Keratinocyte (primary cell): ENCODE measurements around the gene RACGAP1. TPM values are rescaled to one million over a fixed set of nuclear protein-coding genes. Genes with fewer than 3 reads are reported as not detected.

Source experiments
- DNase-seq: peaks from one replicate; pipeline ENCODE4 v3.0.0-alpha.2; 2011; ENCODE audit warnings: low read depth, missing footprints, low spot score
- FAIRE-seq: peaks from 2 replicates; lab custom pipeline; 2011; peaks lifted over from hg19 to GRCh38; lab: Jason Lieb, UNC
- H2AFZ ChIP-seq: 2 replicates; pipeline ENCODE4 v1.6.0; 2012; ENCODE audit warnings: low read length, control low read depth, inconsistent platforms; ENCODE audit not compliant: control insufficient read depth
- H3K27ac ChIP-seq: 2 replicates; pipeline ENCODE4 v1.5.1; 2011; ENCODE audit warnings: low read length; ENCODE audit not compliant: control insufficient read depth, insufficient read depth
- H3K27me3 ChIP-seq: 3 replicates; pipeline ENCODE4 v1.6.0; 2011; ENCODE audit warnings: low read length; ENCODE audit not compliant: control insufficient read depth, insufficient read depth; ENCODE audit errors: extremely low read depth
- H3K36me3 ChIP-seq, 2 experiments: 2 replicates in 1 of 2; 3 replicates in 1 of 2; pipeline ENCODE4 v1.5.1; 2011; ENCODE audit warnings: low read length in 2 of 2, mild to moderate bottlenecking in 1 of 2; ENCODE audit not compliant: control insufficient read depth in 2 of 2, insufficient read depth in 2 of 2; ENCODE audit errors: extremely low read depth in 1 of 2
- H3K4me1 ChIP-seq: 3 replicates; pipeline ENCODE4 v1.5.1; 2011; ENCODE audit warnings: low read length; ENCODE audit not compliant: control insufficient read depth, insufficient read depth; ENCODE audit errors: extremely low read depth
- H3K4me2 ChIP-seq: 3 replicates; pipeline ENCODE4 v1.6.0; 2011; ENCODE audit warnings: low read depth, low read length; ENCODE audit not compliant: control insufficient read depth, insufficient read depth; ENCODE audit errors: extremely low read depth
- H3K4me3 ChIP-seq, 3 experiments: fragments of 200-600 bp in 1 of 3; sonication (generic) in 1 of 3; 2 replicates in 2 of 3; 3 replicates in 1 of 3; pipeline ENCODE4 v1.5.1; 2011 to 2016; ENCODE audit warnings: low read length in 3 of 3, mild to moderate bottlenecking in 3 of 3, control low read depth in 2 of 3, inconsistent platforms in 1 of 3, low read depth in 1 of 3, mixed read lengths in 1 of 3, mixed run types in 1 of 3, moderate library complexity in 1 of 3; ENCODE audit not compliant: control insufficient read depth in 2 of 3, insufficient read depth in 2 of 3; ENCODE audit errors: extremely low read depth in 1 of 3
- H3K79me2 ChIP-seq: 2 replicates; pipeline ENCODE4 v1.6.0; 2012; ENCODE audit warnings: low read length; ENCODE audit not compliant: control insufficient read depth, insufficient read depth
- H3K9ac ChIP-seq: 3 replicates; pipeline ENCODE4 v1.6.0; 2011; ENCODE audit warnings: low read length; ENCODE audit not compliant: control insufficient read depth, insufficient read depth; ENCODE audit errors: extremely low read depth
- H3K9me1 ChIP-seq: 3 replicates; pipeline ENCODE4 v1.6.0; 2011; ENCODE audit warnings: low read length; ENCODE audit not compliant: control insufficient read depth, insufficient read depth; ENCODE audit errors: extremely low read depth
- H3K9me3 ChIP-seq: 2 replicates; pipeline ENCODE4 v1.5.1; 2012; ENCODE audit warnings: low read depth, low read length; ENCODE audit not compliant: control insufficient read depth
- H4K20me1 ChIP-seq: 3 replicates; pipeline ENCODE4 v1.6.0; 2011; ENCODE audit warnings: low read length; ENCODE audit not compliant: control insufficient read depth, insufficient read depth; ENCODE audit errors: extremely low read depth
- EZH2 ChIP-seq: IDR thresholded peaks from one replicate; pipeline ENCODE4 v1.6.1; 2012; ENCODE audit warnings: inconsistent platforms, mild to moderate bottlenecking, low read length, moderate library complexity
- dilution Hi-C: fragments of 300-500 bp; cut with MboI; formaldehyde crosslinking; loops from one replicate; pipeline ENCODE4 v1.7.0; 2020; ENCODE audit warnings: low sequenced_read_pairs; ENCODE audit not compliant: extremely low pct_ligation_motif_present
- polyA plus RNA-seq, 5 experiments: library from polyadenylated mRNA; depleted of rRNA in 3 of 5; stranded (reverse) in 3 of 5; stranded (forward) in 1 of 5; unstranded in 1 of 5; fragments of >200 nt; gene quantifications; 1 replicate in 1 of 5; 2 replicates in 3 of 5; 3 replicates in 1 of 5; pipeline versions ENCODE4 v1.2.1 to v1.2.3, GENCODE V29; 2011 to 2012; ENCODE audit warnings: missing spikeins in 2 of 5, low read depth in 1 of 5, low replicate concordance in 1 of 5
- TF ChIP-seq, protein P1 (sequence below), 3 experiments: IDR thresholded peaks in 1 of 3; conservative IDR thresholded peaks in 1 of 3; optimal IDR thresholded peaks in 1 of 3; 2 replicates in 2 of 3; 3 replicates in 1 of 3; pipeline versions ENCODE3 to v1.5.1; 2011; ENCODE audit warnings: low read length in 3 of 3, mild to moderate bottlenecking in 3 of 3, moderate library complexity in 2 of 3, control low read depth in 1 of 3, inconsistent platforms in 1 of 3; ENCODE audit not compliant: insufficient read depth in 2 of 3; ENCODE audit errors: extremely low read depth in 1 of 3

The RACGAP1 gene
- polyA plus RNA-seq, 1 donor (not counting 4 experiments of a cell fraction or from before 2014, with no cell fraction given): 57.1 TPM

DNA sequence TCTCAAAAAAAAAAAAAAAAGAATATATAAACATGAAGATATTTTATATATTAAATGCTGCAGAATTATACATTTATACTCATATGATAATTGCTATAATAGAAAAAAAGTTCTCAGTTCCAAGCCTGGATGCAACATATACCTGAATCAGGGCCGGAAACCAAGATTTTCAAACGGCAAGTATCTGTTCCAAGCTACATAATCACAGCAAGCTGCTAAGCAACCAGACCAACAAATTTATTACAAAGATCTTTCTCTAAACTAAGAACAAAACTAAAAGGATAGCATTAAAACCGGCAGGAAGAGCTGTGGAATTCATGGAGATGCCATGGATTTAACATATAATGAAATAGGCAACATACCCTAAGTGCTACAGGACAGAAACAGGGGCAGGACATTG is 7.1 kb downstream of the RACGAP1 start:
- H3K79me2 ChIP-seq: peaks cover 81% of the 10 kb centered on the region
- H2AFZ ChIP-seq: no peak overlapping the region
- FAIRE-seq (no peak), DNase-seq (no peak)
- H3K4me3 ChIP-seq: no peak overlapping the region
- H3K9ac ChIP-seq: no peak overlapping the region
- H3K27ac ChIP-seq: no peak overlapping the region
- H4K20me1 ChIP-seq: no peaks in the 10 kb centered on the region
- H3K36me3 ChIP-seq: peaks cover 0 to 25% of the 10 kb centered on the region in 2 experiments
- no peak overlapping the region for H3K4me2 ChIP-seq
- no peaks in the 10 kb centered on the region for H3K4me1 ChIP-seq
- dilution Hi-C loops: no loop called here
- no peaks in the 10 kb centered on the region for H3K27me3 ChIP-seq
- TF ChIP-seq EZH2: no peak
- TF ChIP-seq, protein P1, sequence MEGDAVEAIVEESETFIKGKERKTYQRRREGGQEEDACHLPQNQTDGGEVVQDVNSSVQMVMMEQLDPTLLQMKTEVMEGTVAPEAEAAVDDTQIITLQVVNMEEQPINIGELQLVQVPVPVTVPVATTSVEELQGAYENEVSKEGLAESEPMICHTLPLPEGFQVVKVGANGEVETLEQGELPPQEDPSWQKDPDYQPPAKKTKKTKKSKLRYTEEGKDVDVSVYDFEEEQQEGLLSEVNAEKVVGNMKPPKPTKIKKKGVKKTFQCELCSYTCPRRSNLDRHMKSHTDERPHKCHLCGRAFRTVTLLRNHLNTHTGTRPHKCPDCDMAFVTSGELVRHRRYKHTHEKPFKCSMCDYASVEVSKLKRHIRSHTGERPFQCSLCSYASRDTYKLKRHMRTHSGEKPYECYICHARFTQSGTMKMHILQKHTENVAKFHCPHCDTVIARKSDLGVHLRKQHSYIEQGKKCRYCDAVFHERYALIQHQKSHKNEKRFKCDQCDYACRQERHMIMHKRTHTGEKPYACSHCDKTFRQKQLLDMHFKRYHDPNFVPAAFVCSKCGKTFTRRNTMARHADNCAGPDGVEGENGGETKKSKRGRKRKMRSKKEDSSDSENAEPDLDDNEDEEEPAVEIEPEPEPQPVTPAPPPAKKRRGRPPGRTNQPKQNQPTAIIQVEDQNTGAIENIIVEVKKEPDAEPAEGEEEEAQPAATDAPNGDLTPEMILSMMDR (optimal IDR thresholded peaks at IDR 0.05 in 1 of 3, IDR thresholded peaks at IDR 0.05 in 1 of 3, conservative IDR thresholded peaks at IDR 0.05 in 1 of 3; ENCODE audit: extremely low read depth in 1 of 3, insufficient read depth in 2 of 3, low read length in 3 of 3): no peak
- H3K9me3 ChIP-seq: no peaks in the 10 kb centered on the region
- H3K9me1 ChIP-seq: no peaks in the 10 kb centered on the region

DNA sequence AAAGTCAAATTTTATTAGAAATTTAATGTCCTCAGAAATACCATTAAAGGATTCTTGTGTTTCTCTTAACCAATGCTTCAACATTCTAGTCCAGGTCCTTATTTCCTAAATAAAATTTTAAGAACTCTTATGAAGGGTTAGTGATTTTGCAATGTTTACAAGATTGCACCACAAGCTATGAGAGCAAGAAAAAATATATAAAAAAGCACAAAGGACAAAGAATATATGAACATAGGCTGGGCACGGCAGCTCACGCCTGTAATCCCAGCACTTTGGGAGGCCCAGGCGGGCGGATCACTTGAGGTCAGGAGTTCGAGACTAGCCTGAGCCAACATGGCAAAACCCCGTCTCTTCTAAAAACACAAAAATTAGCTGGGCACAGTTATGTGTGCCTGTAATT is 7.7 kb downstream of the RACGAP1 start:
- no peaks in the 10 kb centered on the region for H3K9me1 ChIP-seq
- H3K36me3 ChIP-seq: peaks cover 0 to 21% of the 10 kb centered on the region in 2 experiments
- DNase-seq (no peak), FAIRE-seq (no peak)
- no peak overlapping the region for H3K27ac ChIP-seq
- H3K4me2 ChIP-seq: no peak overlapping the region
- H3K27me3 ChIP-seq: no peaks in the 10 kb centered on the region
- TF ChIP-seq, protein P1 (optimal IDR thresholded peaks at IDR 0.05 in 1 of 3, IDR thresholded peaks at IDR 0.05 in 1 of 3, conservative IDR thresholded peaks at IDR 0.05 in 1 of 3; ENCODE audit: extremely low read depth in 1 of 3, insufficient read depth in 2 of 3, low read length in 3 of 3): no peak
- no peak for TF ChIP-seq EZH2
- no peaks in the 10 kb centered on the region for H3K9me3 ChIP-seq
- peaks cover 76% of the 10 kb centered on the region for H3K79me2 ChIP-seq
- H2AFZ ChIP-seq: no peak overlapping the region
- H4K20me1 ChIP-seq: no peaks in the 10 kb centered on the region
- H3K9ac ChIP-seq: no peak overlapping the region
- no peak overlapping the region for H3K4me3 ChIP-seq
- H3K4me1 ChIP-seq: no peaks in the 10 kb centered on the region
- dilution Hi-C loops: no loop called here
